Endodermal cell (in vitro differentiated cells): Measurements from ENCODE around the gene FANK1. TPM values are rescaled to one million over a fixed set of nuclear protein-coding genes. Genes with fewer than 3 reads are reported as not detected.
A peak's percentile ranks its signal among the peaks of the same experiment; 100 is the strongest.
"Not testable (repeated sequence)": the region's sequence is repeated elsewhere in the genome, so short reads cannot be mapped to it uniquely, and the experiment has no call there.

Experiments
- DNase-seq: peaks from one replicate; pipeline ENCODE4 v3.0.0-alpha.2; 2017
- H3K27ac ChIP-seq: 2 replicates; pipeline ENCODE4 v1.5.1; 2013; ENCODE audit warnings: mild to moderate bottlenecking, low read depth, low read length, moderate library complexity
- H3K27me3 ChIP-seq: 2 replicates; pipeline ENCODE4 v1.6.1; 2013; ENCODE audit warnings: mild to moderate bottlenecking, low read length, moderate library complexity; ENCODE audit not compliant: insufficient read depth, control insufficient read depth, poor library complexity, severe bottlenecking
- H3K36me3 ChIP-seq: 2 replicates; pipeline ENCODE4 v1.7.0; 2013; ENCODE audit warnings: mild to moderate bottlenecking, low read length, moderate library complexity; ENCODE audit not compliant: control insufficient read depth, insufficient read depth
- H3K4me1 ChIP-seq: one replicate; pipeline ENCODE4 v1.7.0; 2013; ENCODE audit warnings: low read length; ENCODE audit not compliant: control insufficient read depth, insufficient read depth
- H3K4me3 ChIP-seq: 2 replicates; pipeline ENCODE4 v1.5.1; 2013; ENCODE audit warnings: mild to moderate bottlenecking, low read length, moderate library complexity
- H3K9ac ChIP-seq: 2 replicates; pipeline ENCODE4 v1.6.1; 2013; ENCODE audit warnings: mild to moderate bottlenecking, low read length, moderate library complexity; ENCODE audit not compliant: poor library complexity, severe bottlenecking; ENCODE audit errors: extremely low read depth
- H3K9me3 ChIP-seq: 2 replicates; pipeline ENCODE4 v1.6.1; 2013; ENCODE audit warnings: mild to moderate bottlenecking, low read length, moderate library complexity; ENCODE audit not compliant: control insufficient read depth
- H3K27ac Mint-ChIP-seq: 2 replicates; pipeline ENCODE4 v1.8.0; 2020; ENCODE audit warnings: mixed read lengths
- H3K27me3 Mint-ChIP-seq: 2 replicates; pipeline ENCODE4 v1.8.0; 2021; ENCODE audit warnings: mild to moderate bottlenecking, mixed read lengths; ENCODE audit not compliant: insufficient read depth
- H3K36me3 Mint-ChIP-seq: 2 replicates; pipeline ENCODE4 v1.8.0; 2020; ENCODE audit warnings: low read depth, mixed read lengths
- H3K4me1 Mint-ChIP-seq: 2 replicates; pipeline ENCODE4 v1.8.0; 2020; ENCODE audit warnings: mixed read lengths
- H3K4me3 Mint-ChIP-seq: 2 replicates; pipeline ENCODE4 v1.8.0; 2020; ENCODE audit warnings: mild to moderate bottlenecking, moderate library complexity, mixed read lengths
- H3K9me3 Mint-ChIP-seq: 2 replicates; pipeline ENCODE4 v1.8.0; 2020; ENCODE audit warnings: mild to moderate bottlenecking, mixed read lengths
- CTCF ChIP-seq: fragments of 200-600 bp; sonication (generic); conservative IDR thresholded peaks from 2 replicates; pipeline ENCODE4 v1.5.0; 2021; ENCODE audit warnings: antibody characterized with exemption, mild to moderate bottlenecking
- WGBS, 2 experiments: methylation state at CpG; one replicate each; pipeline versions ENCODE4 v1.1.5 to v1.1.7; 2013; ENCODE audit warnings: missing lambda C conversion rate in 2 of 2, mixed read lengths in 1 of 2; ENCODE audit not compliant: insufficient coverage in 1 of 2, insufficient read length in 1 of 2; 5-methylcytosine and 5-hydroxymethylcytosine counted together
- total RNA-seq, 2 donors: library from RNA; stranded (reverse); fragmentation: NEBNext Ultra II Directional in 1 of 2; extraction: Animal tissue kit (Norgen Biotek cat#: 25700) in 1 of 2; gene quantifications; 2 replicates in 1 of 2; 3 replicates in 1 of 2; pipeline ENCODE4 v1.2.1, GENCODE V29; 2021

The FANK1 gene
- total RNA-seq, 2 donors from 2014 or later, result 7.7 to 10.0 TPM

- Mint-ChIP-seq H3K36me3 (peaks cover 14% of the 10 kb centered on the region), H3K4me1 (peaks cover 4% of the 10 kb centered on the region), H3K9me3 (peaks cover 2% of the 10 kb centered on the region), H3K27ac (no peak overlapping the region), H3K4me3 (no peak overlapping the region), H3K27me3 (peaks cover 4% of the 10 kb centered on the region)
- Histone ChIP-seq H3K27ac (no peak overlapping the region), H3K9ac (no peak overlapping the region), H3K36me3 (no peaks in the 10 kb centered on the region), H3K4me3 (no peak overlapping the region), H3K27me3 (no peaks in the 10 kb centered on the region), H3K9me3 (peaks cover 7% of the 10 kb centered on the region), H3K4me1 (no peaks in the 10 kb centered on the region)
- no peak for DNase-seq
- 96 to 100% methylated on average over 2 to 3 of the region's 3 CpGs for WGBS, 2 experiments
- no peak for TF ChIP-seq CTCF
Measured at GRCh38 chr10:125886914-125887512, 9.4 kb upstream of the FANK1 start.

GRCh38 chr10:125889441-125889840, 6.9 kb upstream of the FANK1 start:
- H3K36me3 Mint-ChIP-seq, H3K4me3 ChIP-seq, H3K4me1 Mint-ChIP-seq, H3K9ac ChIP-seq, H3K27ac ChIP-seq, DNase-seq, H3K9me3 Mint-ChIP-seq, H3K4me1 ChIP-seq, H3K27ac Mint-ChIP-seq, H3K27me3 Mint-ChIP-seq, H3K36me3 ChIP-seq, H3K4me3 Mint-ChIP-seq, H3K27me3 ChIP-seq: not testable (repeated sequence)
- WGBS, 2 experiments, result 100% methylated on average over 3 of the region's 4 CpGs; no CpG with 5 or more reads in 1 of the 2 experiments
- peaks cover 10% of the 10 kb centered on the region for H3K9me3 ChIP-seq

GRCh38 chr10:125892402-125892801, 4.0 kb upstream of the FANK1 start:
- not testable (repeated sequence) for H3K27me3 Mint-ChIP-seq, H3K4me3 Mint-ChIP-seq, H3K9me3 ChIP-seq, H3K27me3 ChIP-seq, H3K9me3 Mint-ChIP-seq, H3K36me3 Mint-ChIP-seq, H3K27ac ChIP-seq, H3K36me3 ChIP-seq, DNase-seq, H3K27ac Mint-ChIP-seq, H3K4me1 ChIP-seq, H3K9ac ChIP-seq, H3K4me3 ChIP-seq
- H3K4me1 Mint-ChIP-seq, result peaks cover 22% of the 10 kb centered on the region
- WGBS, 2 experiments, result 88 to 96% methylated on average over 4 to 5 of the region's 5 CpGs

- H3K9me3 ChIP-seq, H3K4me3 Mint-ChIP-seq, H3K36me3 Mint-ChIP-seq, H3K9me3 Mint-ChIP-seq, H3K27me3 ChIP-seq, H3K36me3 ChIP-seq, DNase-seq, H3K4me1 ChIP-seq, H3K27me3 Mint-ChIP-seq, H3K9ac ChIP-seq, H3K27ac Mint-ChIP-seq, H3K27ac ChIP-seq: not testable (repeated sequence)
- H3K4me3 ChIP-seq, result peak overlapping the region; percentile 93
- peaks cover 22% of the 10 kb centered on the region for H3K4me1 Mint-ChIP-seq
- 72 to 100% methylated on average over 2 to 3 of the region's 3 CpGs for WGBS, 2 experiments
Measured at GRCh38 chr10:125894176-125894575, 2.2 kb upstream of the FANK1 start.

GRCh38 chr10:125895130-125896087, 955 bp upstream of the FANK1 start:
- not testable (repeated sequence) for H3K27ac ChIP-seq

GRCh38 chr10:125897317-125897716, 953 bp downstream of the FANK1 start:
- not testable (repeated sequence) for H3K27ac Mint-ChIP-seq, H3K27me3 ChIP-seq, DNase-seq, H3K27ac ChIP-seq, H3K9me3 ChIP-seq, H3K36me3 Mint-ChIP-seq, H3K27me3 Mint-ChIP-seq, H3K9ac ChIP-seq, H3K36me3 ChIP-seq, H3K9me3 Mint-ChIP-seq, H3K4me1 ChIP-seq
- H3K4me3 ChIP-seq, result peak overlapping the region; percentile 93
- H3K4me1 Mint-ChIP-seq, result peaks cover 28% of the 10 kb centered on the region
- peak overlapping the region; percentile 84 for H3K4me3 Mint-ChIP-seq
- WGBS, 2 experiments, result 65 to 76% methylated on average over 1 to 2 of the region's 4 CpGs

More at GRCh38 chr10:125895130-125896087, 955 bp upstream of the FANK1 start:
- not testable (repeated sequence) for H3K9me3 Mint-ChIP-seq, H3K4me1 ChIP-seq, H3K9me3 ChIP-seq, H3K27me3 ChIP-seq, H3K27me3 Mint-ChIP-seq, H3K36me3 Mint-ChIP-seq, H3K36me3 ChIP-seq
- 26 to 41% methylated on average over 36 to 50 of the region's 50 CpGs for WGBS, 2 experiments
- Histone ChIP-seq H3K4me3 (peak overlapping the region; percentile 93), H3K9ac (peak overlapping the region; percentile 89)
- peak overlapping the region; percentile 78 for H3K4me3 Mint-ChIP-seq
- H3K4me1 Mint-ChIP-seq, result peaks cover 22% of the 10 kb centered on the region
- DNase-seq, result peak; percentile 88
- H3K27ac Mint-ChIP-seq, result peak overlapping the region; percentile 94
